HG02610 (cell line): ENCODE data around the gene PEG3.

Experiments
- ATAC-seq: cut with Tn5 transposase; IDR thresholded peaks from one replicate; pipeline ENCODE4 v1.9.1; 2021; ENCODE audit warnings: mild to moderate bottlenecking, moderate library complexity; ENCODE audit not compliant: unreplicated experiment

The PEG3 gene

GRCh38 chr19:56811480-56811879 lies 29.0 kb downstream of the PEG3 start:
- ATAC-seq, result no peak

- ATAC-seq, result no peak
Observed at GRCh38 chr19:56810260-56810659, 30.3 kb downstream of the PEG3 start.

GRCh38 chr19:56808717-56809392 lies 31.7 kb downstream of the PEG3 start:
- no peak for ATAC-seq

DNA sequence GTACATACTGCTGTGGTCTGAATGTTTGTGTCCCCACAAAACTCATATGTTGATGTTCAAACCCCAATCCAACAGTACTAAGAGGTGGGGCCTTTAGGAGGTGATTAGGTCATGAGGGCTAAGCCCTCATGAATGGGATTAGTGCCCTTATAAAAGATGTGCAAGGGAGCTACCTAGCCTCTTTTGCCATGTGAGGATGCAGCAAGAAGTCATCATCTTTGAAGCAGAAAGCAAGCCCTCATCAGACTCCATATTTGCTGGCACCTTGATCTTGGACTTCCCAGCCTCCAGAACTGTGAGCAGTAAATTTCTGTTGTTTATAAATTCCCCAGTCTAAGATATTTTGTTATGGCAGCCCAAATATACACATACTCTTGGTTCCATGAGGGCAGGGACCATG lies 33.9 kb downstream of the PEG3 start:
- no peak for ATAC-seq
